Hepatocyte (in vitro differentiated cells): ENCODE data around the gene CENPU.

Experiments used
- CTCF ChIP-seq: fragments of 200-600 bp; sonication (generic); IDR thresholded peaks from 2 replicates; pipeline ENCODE4 v1.5.1; 2016; ENCODE audit warnings: antibody characterized with exemption, mild to moderate bottlenecking; ENCODE audit not compliant: poor library complexity
- EZH2 ChIP-seq: fragments of 200-600 bp; sonication (generic); IDR thresholded peaks from 2 replicates; pipeline ENCODE4 v1.6.1; 2016; ENCODE audit warnings: antibody characterized with exemption, mild to moderate bottlenecking, borderline replicate concordance

DNA sequence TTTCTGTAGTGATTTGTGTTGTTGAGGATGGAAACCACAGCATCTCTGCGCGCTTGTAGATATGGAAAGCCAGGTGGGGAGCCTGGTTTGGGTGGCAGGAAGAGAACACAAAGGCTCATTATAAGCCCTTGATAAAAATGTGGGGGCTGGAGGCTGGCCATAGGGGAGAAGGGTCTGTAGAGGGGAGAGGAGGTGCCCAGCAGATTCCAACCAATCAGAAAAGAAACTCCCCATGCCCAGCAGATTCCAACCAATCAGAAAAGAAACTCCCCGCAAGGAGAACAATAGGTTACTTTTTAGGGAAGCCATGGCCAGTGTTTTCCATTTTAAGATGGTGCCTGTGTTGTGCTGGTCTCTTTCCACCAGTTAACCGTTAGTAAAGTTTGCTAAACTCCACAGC lies 9.8 kb upstream of the CENPU start:
- TF ChIP-seq CTCF (no peak), EZH2 (no peak)
